Esophagus (tissue), 2 donors: ENCODE measurements around the gene LGALS4. TPM values are rescaled to one million over a fixed set of nuclear protein-coding genes. Genes with fewer than 3 reads are reported as not detected.
"Not testable (repeated sequence)": the region's sequence is repeated elsewhere in the genome, so short reads cannot be mapped to it uniquely, and the experiment has no call there.

Source experiments
- H3K27ac ChIP-seq, 2 donors: one replicate each; pipeline ENCODE4 v1.5.1; 2013; ENCODE audit warnings: low read depth in 2 of 2, mild to moderate bottlenecking in 2 of 2, inconsistent platforms in 1 of 2, low read length in 1 of 2, moderate library complexity in 1 of 2
- H3K27me3 ChIP-seq, 2 donors: one replicate each; pipeline ENCODE4 v1.6.1; 2013; ENCODE audit warnings: low read length in 2 of 2, control low read depth in 1 of 2, mild to moderate bottlenecking in 1 of 2; ENCODE audit not compliant: insufficient read depth in 2 of 2, control insufficient read depth in 1 of 2
- H3K36me3 ChIP-seq, 2 donors: one replicate each; pipeline ENCODE4 v1.6.1; 2013; ENCODE audit warnings: low read length in 1 of 2; ENCODE audit not compliant: control insufficient read depth in 2 of 2, insufficient read depth in 2 of 2
- H3K4me1 ChIP-seq, 2 donors: one replicate each; pipeline ENCODE4 v1.6.1; 2013; ENCODE audit warnings: low read length in 1 of 2; ENCODE audit not compliant: control insufficient read depth in 2 of 2, insufficient read depth in 2 of 2
- H3K4me3 ChIP-seq, 2 donors: one replicate each; pipeline ENCODE4 v1.5.1; 2013; ENCODE audit warnings: low read length in 2 of 2, mild to moderate bottlenecking in 2 of 2, low read depth in 1 of 2, moderate library complexity in 1 of 2
- H3K9me3 ChIP-seq, 2 donors: one replicate each; pipeline ENCODE4 v1.6.1; 2013; ENCODE audit warnings: mild to moderate bottlenecking in 2 of 2, low read depth in 1 of 2, low read length in 1 of 2, moderate library complexity in 1 of 2; ENCODE audit not compliant: control insufficient read depth in 2 of 2, insufficient read depth in 1 of 2
- WGBS, 2 donors: extraction: QIAGEN DNeasy Blood & Tissue Kit; methylation state at CpG; one replicate each; pipeline ENCODE4 v1.1.7; 2013; 5-methylcytosine and 5-hydroxymethylcytosine counted together
- polyA plus RNA-seq, 2 donors: library from polyadenylated mRNA; stranded (reverse); fragments of 200-250 nt; gene quantifications; one replicate each; pipeline ENCODE4 v1.2.3, GENCODE V29; 2013
- donor health status: healthy with polysubstance abuse.
- donor health status: Bipolar disorder and iron deficiency.

Gene LGALS4
- polyA plus RNA-seq, 2 donors = 0.66 to 2.3 TPM

GRCh38 chr19:38800577-38801347 lies 12.0 kb downstream of the LGALS4 start:
- Histone ChIP-seq H3K4me1 (peaks cover 2 to 6% of the 10 kb centered on the region in 2 donors), H3K36me3 (no peaks in the 10 kb centered on the region), H3K9me3 (no peaks in the 10 kb centered on the region), H3K4me3 (no peak overlapping the region), H3K27me3 (no peaks in the 10 kb centered on the region), H3K27ac (no peak overlapping the region)
- WGBS, 2 donors = 92 to 96% methylated on average over 5 of the region's 5 CpGs

DNA sequence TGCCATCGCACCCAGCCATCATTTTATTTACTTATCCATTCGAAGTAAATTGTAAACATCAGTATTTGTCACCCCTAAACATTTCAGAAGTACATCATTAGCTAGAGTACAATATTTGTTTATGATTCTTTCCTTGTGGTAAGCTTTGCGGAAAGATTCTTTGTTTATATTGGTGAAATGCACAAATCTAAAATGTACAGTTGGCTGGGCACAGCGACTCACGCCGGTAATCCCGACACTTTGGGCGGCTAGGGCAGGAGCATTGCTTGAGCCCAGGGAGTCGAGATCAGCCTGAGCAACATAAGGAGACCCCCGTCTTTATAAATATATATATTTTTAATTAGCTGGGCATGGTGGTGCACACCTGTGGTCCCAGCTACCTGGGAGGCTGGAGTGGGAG lies 13.6 kb downstream of the LGALS4 start:
- 56 to 69% methylated on average over 10 of the region's 10 CpGs for WGBS, 2 donors
- H3K4me1 ChIP-seq = peaks cover 0 to 2% of the 10 kb centered on the region in 2 donors
- H3K36me3 ChIP-seq = no peaks in the 10 kb centered on the region
- H3K27ac ChIP-seq = peak overlapping the region; percentile 70 to 81
- no peak overlapping the region for H3K4me3 ChIP-seq
- no peaks in the 10 kb centered on the region for H3K9me3 ChIP-seq
- H3K27me3 ChIP-seq = no peaks in the 10 kb centered on the region

- not testable (repeated sequence) for H3K9me3 ChIP-seq, H3K27me3 ChIP-seq, H3K4me3 ChIP-seq, H3K4me1 ChIP-seq, H3K27ac ChIP-seq, H3K36me3 ChIP-seq
- 65 to 84% methylated on average over 6 to 31 of the region's 33 CpGs for WGBS, 2 donors
These were observed 15.0 kb downstream of the LGALS4 start for GRCh38 chr19:38797781-38798180.

- Histone ChIP-seq H3K27me3 (no peaks in the 10 kb centered on the region), H3K27ac (no peak overlapping the region), H3K4me3 (no peak overlapping the region), H3K9me3 (no peaks in the 10 kb centered on the region), H3K36me3 (no peaks in the 10 kb centered on the region), H3K4me1 (peaks cover 0 to 9% of the 10 kb centered on the region in 2 donors)
- WGBS, 2 donors = 75 to 76% methylated on average over 2 of the region's 2 CpGs
These were observed 16.6 kb downstream of the LGALS4 start for GRCh38 chr19:38796154-38796553.

DNA sequence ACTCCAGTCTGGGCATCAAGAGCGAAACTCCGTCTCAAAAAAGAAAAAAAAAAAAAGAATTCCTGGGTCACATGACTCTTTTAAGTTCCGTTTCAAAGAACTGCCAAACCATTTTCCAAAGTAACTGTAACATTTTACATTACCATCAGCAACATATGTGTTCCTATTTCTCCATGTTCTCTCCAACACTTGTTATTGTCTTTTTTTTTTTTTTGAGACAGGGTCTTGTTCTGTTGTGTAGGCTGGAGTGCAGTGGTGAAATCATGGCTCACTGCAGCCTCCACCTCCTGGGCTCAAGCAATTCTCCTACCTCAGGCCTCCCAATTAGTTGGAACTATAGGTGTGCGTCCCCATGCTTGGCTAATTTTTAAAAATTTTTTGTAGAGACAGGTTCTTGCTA lies 17.2 kb downstream of the LGALS4 start:
- H3K4me1 ChIP-seq = peaks cover 0 to 9% of the 10 kb centered on the region in 2 donors
- H3K36me3 ChIP-seq = no peaks in the 10 kb centered on the region
- H3K27ac ChIP-seq = no peak overlapping the region
- 86 to 87% methylated on average over 4 of the region's 4 CpGs for WGBS, 2 donors
- no peak overlapping the region for H3K4me3 ChIP-seq
- no peaks in the 10 kb centered on the region for H3K27me3 ChIP-seq
- no peaks in the 10 kb centered on the region for H3K9me3 ChIP-seq

DNA sequence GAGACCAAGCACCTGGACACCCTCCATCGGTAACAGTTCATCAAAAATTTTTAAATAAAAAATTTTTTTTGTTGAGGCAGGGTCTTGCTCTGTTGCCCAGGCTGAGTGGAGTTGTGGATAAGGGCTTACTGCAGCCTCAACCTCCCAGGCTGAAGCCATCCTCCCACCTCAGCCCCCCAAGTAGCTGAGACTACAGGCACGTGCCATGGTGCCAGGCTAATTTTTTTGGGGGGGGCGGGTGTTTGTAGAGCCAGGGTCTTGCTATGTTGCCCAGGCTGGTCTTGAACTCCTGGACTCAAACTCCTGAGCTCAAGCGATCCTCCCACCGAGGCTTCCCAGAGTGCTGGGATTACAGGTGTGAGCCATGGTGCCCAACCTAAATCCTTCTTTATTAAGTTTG lies 19.1 kb downstream of the LGALS4 start:
- no peaks in the 10 kb centered on the region for H3K27me3 ChIP-seq
- no peaks in the 10 kb centered on the region for H3K36me3 ChIP-seq
- H3K27ac ChIP-seq = peak overlapping the region; percentile 36 to 91
- H3K9me3 ChIP-seq = no peaks in the 10 kb centered on the region
- peaks cover 0 to 7% of the 10 kb centered on the region in 2 donors for H3K4me1 ChIP-seq
- H3K4me3 ChIP-seq = no peak overlapping the region
- 72 to 73% methylated on average over 5 of the region's 5 CpGs for WGBS, 2 donors

- WGBS, 2 donors = 46 to 52% methylated on average over 8 of the region's 8 CpGs
- Histone ChIP-seq H3K9me3 (no peaks in the 10 kb centered on the region), H3K27ac (peak overlapping the region; percentile 91)
These were observed 19.6 kb downstream of the LGALS4 start for GRCh38 chr19:38793177-38793576.

GRCh38 chr19:38792250-38793111 lies 20.3 kb downstream of the LGALS4 start:
- Histone ChIP-seq H3K27me3 (no peaks in the 10 kb centered on the region), H3K9me3 (no peaks in the 10 kb centered on the region), H3K27ac (peak overlapping the region; percentile 91), H3K36me3 (no peaks in the 10 kb centered on the region), H3K4me1 (peaks cover 3 to 9% of the 10 kb centered on the region in 2 donors), H3K4me3 (peak overlapping the region; percentile 30 to 35)
- 9 to 16% methylated on average over 57 to 66 of the region's 71 CpGs for whole genome bisulfite sequencing, 2 donors

More at GRCh38 chr19:38793177-38793576, 19.6 kb downstream of the LGALS4 start:
- Histone ChIP-seq H3K27me3 (no peaks in the 10 kb centered on the region), H3K4me1 (peaks cover 3 to 9% of the 10 kb centered on the region in 2 donors), H3K36me3 (no peaks in the 10 kb centered on the region), H3K4me3 (no peak overlapping the region)

GRCh38 chr19:38791451-38792064 lies 21.2 kb downstream of the LGALS4 start:
- peak overlapping the region in 1 of 2 donors; percentile 65 for H3K27ac ChIP-seq
- not testable (repeated sequence) for H3K36me3 ChIP-seq, H3K9me3 ChIP-seq, H3K4me3 ChIP-seq, H3K27me3 ChIP-seq
- whole genome bisulfite sequencing, 2 donors = no CpG with 5 or more reads among the region's 40 CpGs
- peaks cover 3 to 15% of the 10 kb centered on the region in 2 donors for H3K4me1 ChIP-seq
